HFFc6 (cell line): ENCODE data around the gene IGFALS. TPM values are rescaled to one million over a fixed set of nuclear protein-coding genes. Genes with fewer than 3 reads are reported as not detected.
"Not testable (repeated sequence)": the region's sequence is repeated elsewhere in the genome, so short reads cannot be mapped to it uniquely, and the experiment has no call there.

ENCODE experiments used
- DNase-seq: peaks from one replicate; pipeline ENCODE4 v3.0.0-alpha.2; 2018
- H3K27ac Mint-ChIP-seq: 2 replicates; pipeline ENCODE4 v1.8.0; 2020; ENCODE audit warnings: mild to moderate bottlenecking, mixed read lengths
- H3K27me3 Mint-ChIP-seq: 2 replicates; pipeline ENCODE4 v1.8.0; 2021; ENCODE audit warnings: mild to moderate bottlenecking, moderate library complexity, mixed read lengths; ENCODE audit not compliant: insufficient read depth
- H3K36me3 Mint-ChIP-seq: 2 replicates; pipeline ENCODE4 v1.8.0; 2021; ENCODE audit warnings: low read depth, mixed read lengths
- H3K4me1 Mint-ChIP-seq: 2 replicates; pipeline ENCODE4 v1.8.0; 2020; ENCODE audit warnings: low read depth, mixed read lengths
- H3K4me3 Mint-ChIP-seq: 2 replicates; pipeline ENCODE4 v1.8.0; 2020; ENCODE audit warnings: mild to moderate bottlenecking, moderate library complexity, mixed read lengths
- H3K9me3 Mint-ChIP-seq: 2 replicates; pipeline ENCODE4 v1.8.0; 2020; ENCODE audit warnings: mild to moderate bottlenecking, mixed read lengths
- CTCF ChIP-seq: fragments of 200-600 bp; sonication (generic); IDR thresholded peaks from 2 replicates; pipeline ENCODE4 v1.5.0; 2021; ENCODE audit warnings: antibody characterized with exemption, mild to moderate bottlenecking
- total RNA-seq, 6 experiments: library from RNA; stranded (reverse); fragmentation: NEBNext Ultra II Directional; extraction: Animal tissue kit (Norgen Biotek cat#: 25700); gene quantifications; 2 replicates in 1 of 6; 3 replicates in 5 of 6; pipeline ENCODE4 v1.2.3, GENCODE V29; 2021

IGFALS gene
- total RNA-seq, 6 experiments from 2014 or later, result not detected

- Mint-ChIP-seq H3K36me3 (peaks cover 13% of the 10 kb centered on the region; the same call in 1 of the 2 replicates), H3K4me1 (peaks cover 5% of the 10 kb centered on the region; the same call in 1 of the 2 replicates), H3K4me3 (no peak overlapping the region), H3K9me3 (no peaks in the 10 kb centered on the region), H3K27me3 (no peaks in the 10 kb centered on the region), H3K27ac (no peak overlapping the region)
- no peak for DNase-seq
- TF ChIP-seq CTCF, result no peak
Observed at GRCh38 chr16:1809281-1809801, 15.8 kb upstream of the IGFALS start.

- DNase-seq, result no peak
- peaks cover 5% of the 10 kb centered on the region; the same call in 1 of the 2 replicates for H3K4me1 Mint-ChIP-seq
- TF ChIP-seq CTCF, result no peak
- no peak overlapping the region for H3K4me3 Mint-ChIP-seq
- no peak overlapping the region for H3K27ac Mint-ChIP-seq
- no peaks in the 10 kb centered on the region for H3K27me3 Mint-ChIP-seq
- H3K36me3 Mint-ChIP-seq, result peaks cover 10% of the 10 kb centered on the region; the same call in 1 of the 2 replicates
- no peaks in the 10 kb centered on the region for H3K9me3 Mint-ChIP-seq
Observed at GRCh38 chr16:1808691-1809090, 15.2 kb upstream of the IGFALS start.

- no peak for TF ChIP-seq CTCF
- no peaks in the 10 kb centered on the region for H3K27me3 Mint-ChIP-seq
- H3K4me3 Mint-ChIP-seq, result no peak overlapping the region
- 0 out of 2 replicates have a peak, but pooled peaks cover 5% of the 10 kb centered on the region for H3K36me3 Mint-ChIP-seq
- H3K4me1 Mint-ChIP-seq, result no peaks in the 10 kb centered on the region
- no peak overlapping the region for H3K27ac Mint-ChIP-seq
- DNase-seq, result no peak
- H3K9me3 Mint-ChIP-seq, result no peaks in the 10 kb centered on the region
Observed at GRCh38 chr16:1807626-1808025, 14.1 kb upstream of the IGFALS start.

GRCh38 chr16:1800701-1801100 is 7.2 kb upstream of the IGFALS start:
- H3K27ac Mint-ChIP-seq, result no peak overlapping the region
- peaks cover 1% of the 10 kb centered on the region; the same call in 1 of the 2 replicates for H3K27me3 Mint-ChIP-seq
- no peak for TF ChIP-seq CTCF
- H3K4me1 Mint-ChIP-seq, result no peaks in the 10 kb centered on the region
- no peak for DNase-seq
- H3K36me3 Mint-ChIP-seq, result peaks cover 28% of the 10 kb centered on the region
- peaks cover 39% of the 10 kb centered on the region for H3K9me3 Mint-ChIP-seq
- H3K4me3 Mint-ChIP-seq, result no peak overlapping the region

- not testable (repeated sequence) for H3K27me3 Mint-ChIP-seq, H3K4me3 Mint-ChIP-seq, H3K27ac Mint-ChIP-seq, H3K4me1 Mint-ChIP-seq, DNase-seq
- peaks cover 39% of the 10 kb centered on the region for H3K9me3 Mint-ChIP-seq
- peaks cover 28% of the 10 kb centered on the region for H3K36me3 Mint-ChIP-seq
Observed at GRCh38 chr16:1799263-1799662, 5.8 kb upstream of the IGFALS start.

- no peak for DNase-seq
- Mint-ChIP-seq H3K36me3 (peaks cover 22% of the 10 kb centered on the region), H3K27ac (no peak overlapping the region), H3K9me3 (peaks cover 31% of the 10 kb centered on the region), H3K4me1 (no peaks in the 10 kb centered on the region), H3K4me3 (no peak overlapping the region), H3K27me3 (no peaks in the 10 kb centered on the region)
- TF ChIP-seq CTCF, result no peak
Observed at GRCh38 chr16:1794908-1795666, 1.6 kb upstream of the IGFALS start.
